WERI-Rb-1 (cell line): ENCODE measurements around the gene COG4.
"Not testable (repeated sequence)": the region's sequence is repeated elsewhere in the genome, so short reads cannot be mapped to it uniquely, and the experiment has no call there.

Experiments used
- DNase-seq: peaks from one replicate; pipeline ENCODE4 v3.0.0-alpha.2; 2020
- H3K27ac ChIP-seq: fragments of 250-450 bp; sonication (Bioruptor Pico); 2 replicates; pipeline ENCODE4 v1.5.1; 2020; ENCODE audit warnings: mild to moderate bottlenecking, moderate library complexity
- H3K27me3 ChIP-seq: fragments of 250-450 bp; sonication (Bioruptor Pico); 2 replicates; pipeline ENCODE4 v1.5.1; 2021; ENCODE audit warnings: mild to moderate bottlenecking, low read depth, moderate library complexity; ENCODE audit not compliant: insufficient read depth, severe bottlenecking
- H3K36me3 ChIP-seq: fragments of 250-450 bp; sonication (Bioruptor Pico); 2 replicates; pipeline ENCODE4 v1.5.1; 2020; ENCODE audit warnings: mild to moderate bottlenecking, moderate library complexity
- H3K4me3 ChIP-seq: 2 replicates; pipeline ENCODE4 v1.5.1; 2011; ENCODE audit warnings: low read depth, mild to moderate bottlenecking, control low read depth, low read length
- H3K9me3 ChIP-seq: fragments of 250-450 bp; sonication (Bioruptor Pico); 2 replicates; pipeline ENCODE4 v1.5.1; 2021; ENCODE audit warnings: mild to moderate bottlenecking, moderate library complexity; ENCODE audit not compliant: severe bottlenecking
- TF ChIP-seq, protein P1 (sequence below): IDR thresholded peaks from 2 replicates; pipeline ENCODE4 v1.5.1; 2011; ENCODE audit warnings: low read depth, mild to moderate bottlenecking, control low read depth, inconsistent platforms, low read length

COG4 gene

GRCh38 chr16:70454222-70455034, 68.9 kb downstream of the COG4 start, which contains the start of gene FCSK:
Gene FCSK, plus strand, starts transcription at chr16:70454595. Its CDS starts 8,596 bp downstream, at chr16:70463191.
- peak; percentile 84 for DNase-seq
- Histone ChIP-seq H3K27ac (peak within 1 kb of the TSS; percentile 99), H3K27me3 (no peaks in the 10 kb centered on the region), H3K9me3 (no peaks in the 10 kb centered on the region), H3K4me3 (peak within 1 kb of the TSS; percentile 78), H3K36me3 (no peaks in the 10 kb centered on the region)
- TF ChIP-seq, protein P1, sequence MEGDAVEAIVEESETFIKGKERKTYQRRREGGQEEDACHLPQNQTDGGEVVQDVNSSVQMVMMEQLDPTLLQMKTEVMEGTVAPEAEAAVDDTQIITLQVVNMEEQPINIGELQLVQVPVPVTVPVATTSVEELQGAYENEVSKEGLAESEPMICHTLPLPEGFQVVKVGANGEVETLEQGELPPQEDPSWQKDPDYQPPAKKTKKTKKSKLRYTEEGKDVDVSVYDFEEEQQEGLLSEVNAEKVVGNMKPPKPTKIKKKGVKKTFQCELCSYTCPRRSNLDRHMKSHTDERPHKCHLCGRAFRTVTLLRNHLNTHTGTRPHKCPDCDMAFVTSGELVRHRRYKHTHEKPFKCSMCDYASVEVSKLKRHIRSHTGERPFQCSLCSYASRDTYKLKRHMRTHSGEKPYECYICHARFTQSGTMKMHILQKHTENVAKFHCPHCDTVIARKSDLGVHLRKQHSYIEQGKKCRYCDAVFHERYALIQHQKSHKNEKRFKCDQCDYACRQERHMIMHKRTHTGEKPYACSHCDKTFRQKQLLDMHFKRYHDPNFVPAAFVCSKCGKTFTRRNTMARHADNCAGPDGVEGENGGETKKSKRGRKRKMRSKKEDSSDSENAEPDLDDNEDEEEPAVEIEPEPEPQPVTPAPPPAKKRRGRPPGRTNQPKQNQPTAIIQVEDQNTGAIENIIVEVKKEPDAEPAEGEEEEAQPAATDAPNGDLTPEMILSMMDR = peak; percentile 25; the same call in 1 of the 2 replicates

GRCh38 chr16:70453892-70454221, 69.5 kb downstream of the COG4 start:
- Histone ChIP-seq H3K36me3 (no peaks in the 10 kb centered on the region), H3K27me3 (no peaks in the 10 kb centered on the region), H3K9me3 (no peaks in the 10 kb centered on the region), H3K27ac (peak overlapping the region; percentile 99), H3K4me3 (peak overlapping the region; percentile 78)
- TF ChIP-seq, protein P1 = no peak
- DNase-seq = no peak

DNA sequence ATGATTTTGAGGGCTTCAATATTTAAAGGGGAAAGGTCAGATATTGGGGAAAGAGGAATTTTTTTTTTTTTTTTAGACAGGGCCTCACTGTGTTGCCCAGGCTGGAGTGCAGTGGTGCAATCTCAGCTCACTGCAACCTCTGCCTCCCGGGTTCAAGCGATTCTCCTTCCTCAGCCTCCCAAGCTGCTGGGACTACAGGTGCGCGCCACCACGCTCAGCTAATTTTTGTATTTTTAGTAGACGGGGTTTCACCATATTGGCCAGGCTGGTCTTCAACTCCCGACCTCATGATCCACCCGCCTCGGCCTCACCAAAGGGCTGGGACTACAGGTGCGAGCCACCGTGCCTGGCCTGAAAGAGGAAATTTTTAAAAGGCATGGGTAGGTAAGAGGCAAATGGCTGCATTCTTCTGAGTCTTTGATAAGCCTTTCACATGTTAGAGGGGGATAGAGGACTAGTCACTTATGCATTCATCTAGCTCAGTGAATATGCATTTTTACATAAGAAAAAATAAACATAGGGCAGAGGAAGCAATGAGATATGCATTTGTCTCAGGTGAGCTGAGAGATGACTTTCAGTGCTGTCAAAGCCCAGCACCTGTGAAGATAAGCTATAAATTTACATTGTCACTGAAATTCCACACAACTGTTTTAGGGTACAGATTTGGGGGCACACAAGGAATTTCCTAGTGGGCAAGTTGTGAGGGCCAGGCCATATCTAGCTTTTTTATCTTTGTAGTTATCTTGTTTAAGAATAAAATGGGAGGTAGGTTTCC, 70.0 kb downstream of the COG4 start:
- DNase-seq = no peak
- Histone ChIP-seq H3K9me3 (no peaks in the 10 kb centered on the region), H3K4me3 (peak overlapping the region; percentile 78), H3K36me3 (no peaks in the 10 kb centered on the region), H3K27me3 (no peaks in the 10 kb centered on the region), H3K27ac (no peak overlapping the region)
- TF ChIP-seq, protein P1 = no peak

DNA sequence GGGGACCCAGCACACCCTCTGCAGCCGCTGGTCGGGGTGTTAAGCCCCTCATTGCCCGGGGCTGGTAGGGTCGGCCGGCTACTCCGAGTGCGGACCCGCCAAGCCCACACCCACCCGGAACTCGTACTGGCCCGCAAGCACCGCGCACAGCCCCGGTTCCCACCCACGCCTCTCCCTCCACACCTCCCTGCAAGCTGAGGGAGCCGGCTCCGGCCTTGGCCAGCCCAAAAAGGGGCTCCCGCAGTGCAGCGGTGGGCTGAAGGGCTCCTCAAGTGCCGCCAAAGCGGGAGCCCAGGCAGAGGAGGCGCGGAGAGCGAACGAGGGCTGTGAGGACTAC, 72.4 kb downstream of the COG4 start:
- H3K4me3 ChIP-seq, H3K27me3 ChIP-seq, H3K36me3 ChIP-seq, H3K9me3 ChIP-seq, H3K27ac ChIP-seq, DNase-seq: not testable (repeated sequence)

GRCh38 chr16:70450142-70451003, 73.0 kb downstream of the COG4 start:
- H3K27ac ChIP-seq, H3K9me3 ChIP-seq, H3K4me3 ChIP-seq, H3K36me3 ChIP-seq, DNase-seq, H3K27me3 ChIP-seq: not testable (repeated sequence)

DNA sequence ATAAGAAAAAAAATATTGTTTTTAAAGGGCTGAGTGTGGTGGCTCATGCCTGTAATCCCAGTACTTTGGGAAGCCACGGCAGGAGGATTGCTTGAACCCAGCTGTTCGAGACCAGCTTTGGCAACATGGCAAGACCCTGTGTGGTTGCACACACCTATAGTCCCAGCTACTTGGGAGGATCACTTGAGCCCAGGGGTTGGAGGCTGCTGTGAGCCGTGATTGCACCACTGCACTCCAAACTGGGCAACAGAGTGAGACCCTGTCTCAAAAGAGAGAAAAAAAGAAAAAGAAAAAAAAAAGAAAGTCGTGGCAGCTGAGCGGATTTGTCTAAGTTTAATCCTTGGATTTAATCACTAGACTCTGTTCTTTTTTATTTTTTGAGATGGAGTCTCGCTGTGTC, 75.3 kb downstream of the COG4 start:
- no peak overlapping the region for H3K4me3 ChIP-seq
- no peaks in the 10 kb centered on the region for H3K9me3 ChIP-seq
- DNase-seq = peak; percentile 30
- H3K27ac ChIP-seq = peak overlapping the region; percentile 37; the same call in 1 of the 2 replicates
- no peaks in the 10 kb centered on the region for H3K27me3 ChIP-seq
- TF ChIP-seq, protein P1 = no peak
- no peaks in the 10 kb centered on the region for H3K36me3 ChIP-seq
